HG02938 (cell line): ENCODE data around the gene GULP1.
"Not testable (repeated sequence)": the region's sequence is repeated elsewhere in the genome, so short reads cannot be mapped to it uniquely, and the experiment has no call there.

ENCODE experiments used
- ATAC-seq: cut with Tn5 transposase; IDR thresholded peaks from one replicate; pipeline ENCODE4 v1.9.1; 2021; ENCODE audit warnings: mild to moderate bottlenecking, moderate library complexity; ENCODE audit not compliant: unreplicated experiment

The GULP1 gene

GRCh38 chr2:188459061-188459460 is 167.4 kb downstream of the GULP1 start:
- no peak for ATAC-seq

- not testable (repeated sequence) for ATAC-seq
Observed at GRCh38 chr2:188466078-188466477, 174.4 kb downstream of the GULP1 start.

- no peak for ATAC-seq
Observed at GRCh38 chr2:188466761-188467160, 175.1 kb downstream of the GULP1 start.

- no peak for ATAC-seq
Observed at GRCh38 chr2:188471166-188471565, 179.5 kb downstream of the GULP1 start.

- no peak for ATAC-seq
Observed at GRCh38 chr2:188473306-188473705, 181.6 kb downstream of the GULP1 start.

- ATAC-seq: no peak
Observed at GRCh38 chr2:188474316-188474715, 182.6 kb downstream of the GULP1 start.

- ATAC-seq: no peak
Observed at GRCh38 chr2:188475945-188476344, 184.3 kb downstream of the GULP1 start.

GRCh38 chr2:188477564-188478103 is 186.0 kb downstream of the GULP1 start:
- no peak for ATAC-seq

- ATAC-seq: peak; percentile 99
Observed at GRCh38 chr2:188478724-188479123, 187.1 kb downstream of the GULP1 start.

- ATAC-seq: no peak
Observed at GRCh38 chr2:188481474-188481873, 189.8 kb downstream of the GULP1 start.

- ATAC-seq: no peak
Observed at GRCh38 chr2:188485496-188485895, 193.8 kb downstream of the GULP1 start.

- ATAC-seq: no peak
Observed at GRCh38 chr2:188492751-188493150, 201.1 kb downstream of the GULP1 start.

GRCh38 chr2:188494906-188495305 is 203.2 kb downstream of the GULP1 start:
- ATAC-seq: no peak

- no peak for ATAC-seq
Observed at GRCh38 chr2:188495969-188496431, 204.3 kb downstream of the GULP1 start.

GRCh38 chr2:188497726-188498125 is 206.1 kb downstream of the GULP1 start:
- ATAC-seq: no peak

- ATAC-seq: no peak
Observed at GRCh38 chr2:188503975-188504374, 212.3 kb downstream of the GULP1 start.

- ATAC-seq: no peak
Observed at GRCh38 chr2:188506843-188507242, 215.2 kb downstream of the GULP1 start.

- no peak for ATAC-seq
Observed at GRCh38 chr2:188511346-188511745, 219.7 kb downstream of the GULP1 start.

- peak; percentile 52 for ATAC-seq
Observed at GRCh38 chr2:188512456-188512855, 220.8 kb downstream of the GULP1 start.

- ATAC-seq: no peak
Observed at GRCh38 chr2:188515918-188516317, 224.2 kb downstream of the GULP1 start.

GRCh38 chr2:188517549-188518215 is 226.0 kb downstream of the GULP1 start:
- no peak for ATAC-seq

- no peak for ATAC-seq
Observed at GRCh38 chr2:188518381-188518780, 226.7 kb downstream of the GULP1 start.

- ATAC-seq: no peak
Observed at GRCh38 chr2:188519136-188519535, 227.5 kb downstream of the GULP1 start.
